ENCODE data around the gene FCHSD2.

DNA sequence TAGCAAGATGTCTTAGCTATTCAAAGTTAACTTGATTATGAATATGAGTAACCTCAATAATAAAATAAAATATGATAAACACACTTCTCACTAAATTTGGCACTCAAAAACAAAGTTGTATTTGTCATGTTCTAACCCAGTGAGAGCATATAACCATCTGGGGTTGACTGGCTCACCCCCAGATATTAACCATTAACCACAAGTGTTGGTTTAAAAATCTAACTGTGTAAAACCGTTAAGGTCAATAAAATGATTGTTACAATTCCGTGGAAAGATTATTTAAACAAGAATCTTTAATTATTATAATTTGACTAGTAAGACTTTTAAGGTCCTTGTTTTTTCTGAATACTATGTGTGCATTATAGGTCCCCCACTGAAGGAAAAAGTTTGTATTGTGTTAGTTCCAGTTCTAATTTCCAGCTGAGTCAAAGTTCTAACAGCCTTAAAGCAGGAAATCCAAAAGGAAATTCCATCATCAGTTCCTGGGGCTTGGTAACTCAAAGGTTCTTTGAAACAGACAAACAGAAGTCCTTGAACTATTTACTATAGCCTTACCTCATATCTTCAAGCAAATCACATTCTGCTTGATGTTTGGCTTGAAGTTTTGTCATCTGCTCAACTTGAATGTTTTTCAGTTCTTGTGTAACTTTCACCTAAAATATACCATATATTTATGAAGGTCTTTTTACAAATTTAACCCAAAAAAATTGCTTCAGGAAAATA, 2.5 kb downstream of the FCHSD2 start:
- TF ChIP-seq CTCF (IDR thresholded peaks at IDR 0.05; ENCODE audit: low read depth, low read length) (no peak), MAX (IDR thresholded peaks at IDR 0.05; ENCODE audit: low read depth, low read length) (no peak), POLR2A (IDR thresholded peaks at IDR 0.05; ENCODE audit: extremely low read depth, insufficient read length) (no peak), MYC (IDR thresholded peaks at IDR 0.05; ENCODE audit: low read depth, low read length) (no peak)

Data from NB4 (cell line).